Measurements from ENCODE around the gene HCFC1R1.

- TF ChIP-seq POLR2A (IDR thresholded peaks at IDR 0.05; ENCODE audit: low read length) (no peak), GATA1 (IDR thresholded peaks at IDR 0.05; ENCODE audit: low read depth, low read length) (no peak)
Observed at GRCh38 chr16:3046641-3047386, 23.1 kb upstream of the HCFC1R1 start.
